Panc1 (cell line): ENCODE data around the gene COMMD1. TPM values are rescaled to one million over a fixed set of nuclear protein-coding genes. Genes with fewer than 3 reads are reported as not detected.
"Not testable (repeated sequence)": the region's sequence is repeated elsewhere in the genome, so short reads cannot be mapped to it uniquely, and the experiment has no call there.

ENCODE experiments used
- ATAC-seq: fragments of 200-7000 bp; cut with Tn5 transposase; 2 replicates; pipeline ENCODE4 v1.9.1; 2020; ENCODE audit warnings: mild to moderate bottlenecking, moderate library complexity
- BruUV-seq: library from RNA; stranded (reverse); fragments of 400-500 nt; replicated peaks from 2 replicates; lab custom pipeline; 2021; lab: Mats Ljungman, UMichigan
- CTCF ChIA-PET: fragments of 300-600 bp; sonication (Branson Sonifier 250); formaldehyde crosslinking; loops from one replicate; lab custom pipeline; 2022; ENCODE audit warnings: antibody characterized with exemption; lab: Charles Lee
- POLR2A ChIA-PET: fragments of 300-600 bp; sonication (Branson Sonifier 250); formaldehyde crosslinking; loops from one replicate; lab custom pipeline; 2022; ENCODE audit warnings: antibody characterized with exemption; lab: Charles Lee
- DNase-seq: peaks from one replicate; pipeline ENCODE4 v3.0.0-alpha.2; 2010; ENCODE audit warnings: low read depth, low spot score
- H3K27ac ChIP-seq: 2 replicates; pipeline ENCODE4 v1.5.1; 2011; ENCODE audit warnings: mild to moderate bottlenecking, low read length, inconsistent platforms
- H3K27me3 ChIP-seq: fragments of 200-500 bp; sonication (Bioruptor generic); 2 replicates; pipeline ENCODE4 v1.6.0; 2014; ENCODE audit warnings: low read length, inconsistent platforms; ENCODE audit not compliant: control insufficient read depth, insufficient read depth
- H3K36me3 ChIP-seq: fragments of 200-500 bp; sonication (Bioruptor generic); 2 replicates; pipeline ENCODE4 v1.5.1; 2014; ENCODE audit warnings: inconsistent platforms, mild to moderate bottlenecking, low read length, moderate library complexity; ENCODE audit not compliant: control insufficient read depth, insufficient read depth
- H3K4me1 ChIP-seq: 2 replicates; pipeline ENCODE4 v1.5.1; 2011; ENCODE audit warnings: inconsistent platforms, mild to moderate bottlenecking, low read length, moderate library complexity; ENCODE audit not compliant: control insufficient read depth, insufficient read depth
- H3K4me3 ChIP-seq, 2 experiments: 2 replicates each; pipeline ENCODE4 v1.5.1; 2011 to 2012; ENCODE audit warnings: low read depth in 2 of 2, low read length in 2 of 2, mild to moderate bottlenecking in 2 of 2, inconsistent platforms in 1 of 2, moderate library complexity in 1 of 2
- H3K9me3 ChIP-seq: fragments of 200-500 bp; sonication (Bioruptor generic); 2 replicates; pipeline ENCODE4 v1.5.1; 2014; ENCODE audit warnings: low read depth, mild to moderate bottlenecking, inconsistent platforms, low read length, moderate library complexity; ENCODE audit not compliant: control insufficient read depth, insufficient read depth
- POLR2AphosphoS5 ChIP-seq: IDR thresholded peaks from 2 replicates; pipeline ENCODE4 v1.6.1; 2012; ENCODE audit warnings: mild to moderate bottlenecking, low read depth, low read length, moderate library complexity
- REST ChIP-seq, 2 experiments: IDR thresholded peaks; 2 replicates each; pipeline ENCODE4 v1.6.1; 2011 to 2012; ENCODE audit warnings: low read depth in 2 of 2, control low read depth in 1 of 2, low read length in 1 of 2, mild to moderate bottlenecking in 1 of 2, moderate library complexity in 1 of 2; ENCODE audit not compliant: insufficient read depth in 1 of 2
- SIN3A ChIP-seq: IDR thresholded peaks from 2 replicates; pipeline ENCODE4 v1.6.1; 2012; ENCODE audit warnings: low read depth, mild to moderate bottlenecking, low read length, moderate library complexity, borderline replicate concordance; ENCODE audit not compliant: insufficient read depth
- TCF7L2 ChIP-seq: IDR thresholded peaks from 2 replicates; pipeline ENCODE4 v1.6.1; 2011; ENCODE audit warnings: mild to moderate bottlenecking, low read depth, low read length, inconsistent platforms
- in situ Hi-C: cut with HindIII; loops from 2 replicates; pipeline ENCODE4 v1.10.0; 2016; ENCODE audit warnings: low sequenced_read_pairs, low pct_unique_long_range_greater_than_20kb
- intact Hi-C: fragments of 100-400 bp; cut with micrococcal nuclease; formaldehyde crosslinking; loops from one replicate; pipeline ENCODE4 v1.10.0; 2022; ENCODE audit not compliant: unreplicated experiment
- total RNA-seq: library from RNA; stranded (reverse); gene quantifications from one replicate; pipeline ENCODE4 v1.2.1, GENCODE V29; 2021; ENCODE audit not compliant: unreplicated experiment
- TF ChIP-seq, protein P1 (sequence below): fragments of 450-650 bp; IDR thresholded peaks from 2 replicates; pipeline ENCODE4 v1.5.1; 2017; ENCODE audit warnings: mild to moderate bottlenecking

The COMMD1 gene
- total RNA-seq, 1 experiment from 2014 or later, result 40.3 TPM

- H3K36me3 ChIP-seq, result peaks cover 74% of the 10 kb centered on the region
- POLR2A ChIA-PET, result no interaction called here
Measured at GRCh38 chr2:61877571-61878245, 27.8 kb upstream of the COMMD1 start.

GRCh38 chr2:61878761-61879160 is 26.7 kb upstream of the COMMD1 start:
- H3K4me1 ChIP-seq, result no peaks in the 10 kb centered on the region
- intact Hi-C loops, result no loop called here
- no peak for ATAC-seq
- H3K27me3 ChIP-seq, result no peaks in the 10 kb centered on the region
- TF ChIP-seq SIN3A (no peak), TCF7L2 (no peak), POLR2AphosphoS5 (no peak), REST (IDR thresholded peaks at IDR 0.05; ENCODE audit: insufficient read depth in 1 of 2, low read depth in 2 of 2, low read length in 1 of 2) (no peak)
- TF ChIP-seq, protein P1, sequence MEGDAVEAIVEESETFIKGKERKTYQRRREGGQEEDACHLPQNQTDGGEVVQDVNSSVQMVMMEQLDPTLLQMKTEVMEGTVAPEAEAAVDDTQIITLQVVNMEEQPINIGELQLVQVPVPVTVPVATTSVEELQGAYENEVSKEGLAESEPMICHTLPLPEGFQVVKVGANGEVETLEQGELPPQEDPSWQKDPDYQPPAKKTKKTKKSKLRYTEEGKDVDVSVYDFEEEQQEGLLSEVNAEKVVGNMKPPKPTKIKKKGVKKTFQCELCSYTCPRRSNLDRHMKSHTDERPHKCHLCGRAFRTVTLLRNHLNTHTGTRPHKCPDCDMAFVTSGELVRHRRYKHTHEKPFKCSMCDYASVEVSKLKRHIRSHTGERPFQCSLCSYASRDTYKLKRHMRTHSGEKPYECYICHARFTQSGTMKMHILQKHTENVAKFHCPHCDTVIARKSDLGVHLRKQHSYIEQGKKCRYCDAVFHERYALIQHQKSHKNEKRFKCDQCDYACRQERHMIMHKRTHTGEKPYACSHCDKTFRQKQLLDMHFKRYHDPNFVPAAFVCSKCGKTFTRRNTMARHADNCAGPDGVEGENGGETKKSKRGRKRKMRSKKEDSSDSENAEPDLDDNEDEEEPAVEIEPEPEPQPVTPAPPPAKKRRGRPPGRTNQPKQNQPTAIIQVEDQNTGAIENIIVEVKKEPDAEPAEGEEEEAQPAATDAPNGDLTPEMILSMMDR, result no peak
- in situ Hi-C loops, result no loop called here
- H3K36me3 ChIP-seq, result peaks cover 73% of the 10 kb centered on the region
- CTCF ChIA-PET, result no interaction called here
- H3K9me3 ChIP-seq, result no peaks in the 10 kb centered on the region
- BruUV-seq, result no TSS peak
- no peak overlapping the region for H3K4me3 ChIP-seq
- POLR2A ChIA-PET, result no interaction called here
- no peak for DNase-seq
- no peak overlapping the region for H3K27ac ChIP-seq

More at GRCh38 chr2:61877571-61878245, 27.8 kb upstream of the COMMD1 start:
- BruUV-seq, result no TSS peak
- ATAC-seq (no peak), DNase-seq (no peak)
- in situ Hi-C loops (no loop called here), intact Hi-C loops (no loop called here)
- Histone ChIP-seq H3K9me3 (no peaks in the 10 kb centered on the region), H3K4me1 (no peaks in the 10 kb centered on the region), H3K27me3 (no peaks in the 10 kb centered on the region), H3K27ac (no peak overlapping the region), H3K4me3 (no peak overlapping the region)
- no peak for TF ChIP-seq POLR2AphosphoS5
- TF ChIP-seq TCF7L2, result no peak
- no peak for TF ChIP-seq REST (IDR thresholded peaks at IDR 0.05; ENCODE audit: insufficient read depth in 1 of 2, low read depth in 2 of 2, low read length in 1 of 2)
- TF ChIP-seq SIN3A, result no peak
- TF ChIP-seq, protein P1, result no peak
- CTCF ChIA-PET, result no interaction called here

DNA sequence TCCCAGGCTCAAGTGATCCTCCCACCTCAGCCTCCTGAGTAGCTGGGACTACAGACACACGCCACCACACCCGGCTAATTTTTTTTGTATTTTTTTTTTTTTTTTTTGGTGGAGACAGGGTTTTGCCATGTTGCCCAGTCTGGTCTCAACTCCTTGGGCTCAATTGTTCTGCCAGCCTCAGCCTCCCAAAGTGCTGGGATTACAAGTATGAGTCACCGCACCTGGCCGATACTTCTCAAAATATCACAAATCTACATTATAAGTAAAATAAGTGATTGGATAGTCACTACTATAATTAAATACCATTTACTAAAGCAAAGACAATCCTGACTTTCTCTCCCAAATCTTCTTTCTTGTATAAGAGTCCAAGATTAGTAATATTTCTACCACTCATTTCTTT is 26.1 kb upstream of the COMMD1 start:
- POLR2A ChIA-PET, BruUV-seq, intact Hi-C loops, ATAC-seq, H3K4me3 ChIP-seq, CTCF ChIA-PET, DNase-seq, H3K27me3 ChIP-seq, H3K27ac ChIP-seq, in situ Hi-C loops, H3K4me1 ChIP-seq, H3K9me3 ChIP-seq: not testable (repeated sequence)
- peaks cover 70% of the 10 kb centered on the region for H3K36me3 ChIP-seq
